ENCODE data around the gene GORASP1.

GORASP1 gene

GRCh38 chr3:39148435-39149058, 41.1 kb upstream of the GORASP1 start:
- H3K4me3 ChIP-seq (ENCODE audit: low read depth, low read length), result no peak overlapping the region
- H3K27ac ChIP-seq (ENCODE audit: extremely low read depth, low read depth, low read length), result no peak overlapping the region
- peaks cover 0 to 35% of the 10 kb centered on the region in 2 experiments; a peak in 1 of 3 replicates for H3K36me3 ChIP-seq (ENCODE audit: control insufficient read depth in 2 of 2, insufficient read depth in 1 of 2, low read length in 2 of 2)
- H3K9me3 ChIP-seq (ENCODE audit: control insufficient read depth, insufficient read depth, low read depth, low read length), result no peaks in the 10 kb centered on the region
- ChIA-PET CTCF (interaction anchor here (0.6 to 2.0 kb wide), 3 partner anchors 13 to 41 kb away, joined by 3 to 4 read pairs (median 4); no protein-coding TSS in a partner anchor), POLR2A (no interaction called here)
- peaks cover 17% of the 10 kb centered on the region for H3K4me1 ChIP-seq (ENCODE audit: control insufficient read depth, insufficient read depth, low read length)
- peak; percentile 33; the same call in 1 of the 2 replicates for TF ChIP-seq EGR2 (tag by site-specific recombination; IDR thresholded peaks at IDR 0.05; ENCODE audit: low read depth)
- no peak for TF ChIP-seq SCRT1 (tag by site-specific recombination; IDR thresholded peaks at IDR 0.05; ENCODE audit: borderline replicate concordance)

- Histone ChIP-seq H3K4me1 (ENCODE audit: control insufficient read depth, insufficient read depth, low read length) (peaks cover 17% of the 10 kb centered on the region), H3K27ac (ENCODE audit: extremely low read depth, low read depth, low read length) (peak overlapping the region; percentile 20; the same call in 1 of the 2 replicates), H3K9me3 (ENCODE audit: control insufficient read depth, insufficient read depth, low read depth, low read length) (no peaks in the 10 kb centered on the region), H3K36me3 (ENCODE audit: control insufficient read depth in 2 of 2, insufficient read depth in 1 of 2, low read length in 2 of 2) (peaks cover 0 to 42% of the 10 kb centered on the region in 2 experiments; a peak in 1 of 3 replicates), H3K4me3 (ENCODE audit: low read depth, low read length) (no peak overlapping the region)
- POLR2A ChIA-PET, result no interaction called here
- CTCF ChIA-PET, result interaction anchor here (0.6 to 2.0 kb wide), 4 partner anchors 14 to 140 kb away, joined by 3 to 4 read pairs (median 4); no protein-coding TSS in a partner anchor
- TF ChIP-seq ZFHX2 (tag by site-specific recombination; conservative IDR thresholded peaks at IDR 0.05) (peak; percentile 47; the same call in 1 of the 2 replicates), KLF9 (tag by site-specific recombination; IDR thresholded peaks at IDR 0.05; ENCODE audit: low read depth) (no peak)
Measured at GRCh38 chr3:39147711-39148434, 40.4 kb upstream of the GORASP1 start.

- H3K36me3 ChIP-seq (ENCODE audit: control insufficient read depth in 2 of 2, insufficient read depth in 1 of 2, low read length in 2 of 2), result peaks cover 0 to 52% of the 10 kb centered on the region in 2 experiments; a peak in 1 of 3 replicates
- POLR2A ChIA-PET, result no interaction called here
- TF ChIP-seq AEBP2 (tag by site-specific recombination; IDR thresholded peaks at IDR 0.05; ENCODE audit: borderline replicate concordance) (no peak), ZNF239 (tag by site-specific recombination; IDR thresholded peaks at IDR 0.05) (no peak), ZNF133 (tag by site-specific recombination; IDR thresholded peaks at IDR 0.05) (no peak), ZBTB17 (tag by site-specific recombination; IDR thresholded peaks at IDR 0.05) (peak; percentile 40; the same call in 1 of the 2 replicates), ZNF692 (tag by site-specific recombination; IDR thresholded peaks at IDR 0.05) (peak; percentile 69), ZNF501 (tag by site-specific recombination; IDR thresholded peaks at IDR 0.05) (no peak), ZFP41 (tag by site-specific recombination; IDR thresholded peaks at IDR 0.05; ENCODE audit: borderline replicate concordance) (no peak), SALL2 (tag by site-specific recombination; IDR thresholded peaks at IDR 0.05; ENCODE audit: borderline replicate concordance) (0 out of 2 replicates have a peak, but pooled peaks have one; percentile 19), ZNF529 (tag by site-specific recombination; IDR thresholded peaks at IDR 0.05; ENCODE audit: insufficient replicate concordance) (no peak), SCRT1 (tag by site-specific recombination; IDR thresholded peaks at IDR 0.05; ENCODE audit: borderline replicate concordance) (peak; percentile 15; the same call in 1 of the 2 replicates), ZSCAN16 (tag by site-specific recombination; IDR thresholded peaks at IDR 0.05) (no peak), PRDM4 (tag by site-specific recombination; IDR thresholded peaks at IDR 0.05) (no peak), ZNF140 (tag by site-specific recombination; IDR thresholded peaks at IDR 0.05) (no peak), ZNF48 (tag by site-specific recombination; IDR thresholded peaks at IDR 0.05) (no peak), ZNF791 (tag by site-specific recombination; IDR thresholded peaks at IDR 0.05) (no peak), HOXD13 (CRISPR knock-in tag; IDR thresholded peaks at IDR 0.05; ENCODE audit: borderline replicate concordance) (no peak), ZNF341 (tag by site-specific recombination; IDR thresholded peaks at IDR 0.05; ENCODE audit: low read depth) (no peak; the same call in 1 of the 2 replicates)
Measured at GRCh38 chr3:39146611-39147591, 39.5 kb upstream of the GORASP1 start.

More at GRCh38 chr3:39146611-39147591, 39.5 kb upstream of the GORASP1 start:
- CTCF ChIA-PET, result interaction anchor here (0.7 to 1.3 kb wide), 3 partner anchors 21 to 141 kb away, joined by 3 to 7 read pairs (median 4); no protein-coding TSS in a partner anchor
- peak overlapping the region; percentile 20; the same call in 1 of the 2 replicates for H3K27ac ChIP-seq (ENCODE audit: extremely low read depth, low read depth, low read length)
- peaks cover 15% of the 10 kb centered on the region for H3K4me1 ChIP-seq (ENCODE audit: control insufficient read depth, insufficient read depth, low read length)
- no peak overlapping the region for H3K4me3 ChIP-seq (ENCODE audit: low read depth, low read length)
- H3K9me3 ChIP-seq (ENCODE audit: control insufficient read depth, insufficient read depth, low read depth, low read length), result no peaks in the 10 kb centered on the region
